Choroid plexus epithelial cell (primary cell): ENCODE results near the gene MFAP3.

ENCODE experiments used
- DNase-seq: peaks from one replicate; pipeline ENCODE4 v3.0.0-alpha.2; 2010; ENCODE audit warnings: low read depth
- H3K4me3 ChIP-seq: 2 replicates; pipeline ENCODE4 v1.5.1; 2011; ENCODE audit warnings: low read depth, mild to moderate bottlenecking, control low read depth, low read length, moderate library complexity
- TF ChIP-seq, protein P1 (sequence below): conservative IDR thresholded peaks from 2 replicates; pipeline ENCODE4 v1.5.1; 2011; ENCODE audit warnings: low read depth, mild to moderate bottlenecking, control low read depth, inconsistent platforms, low read length, moderate library complexity

MFAP3 gene

GRCh38 chr5:154077696-154078095 lies 38.9 kb downstream of the MFAP3 start:
- TF ChIP-seq, protein P1, sequence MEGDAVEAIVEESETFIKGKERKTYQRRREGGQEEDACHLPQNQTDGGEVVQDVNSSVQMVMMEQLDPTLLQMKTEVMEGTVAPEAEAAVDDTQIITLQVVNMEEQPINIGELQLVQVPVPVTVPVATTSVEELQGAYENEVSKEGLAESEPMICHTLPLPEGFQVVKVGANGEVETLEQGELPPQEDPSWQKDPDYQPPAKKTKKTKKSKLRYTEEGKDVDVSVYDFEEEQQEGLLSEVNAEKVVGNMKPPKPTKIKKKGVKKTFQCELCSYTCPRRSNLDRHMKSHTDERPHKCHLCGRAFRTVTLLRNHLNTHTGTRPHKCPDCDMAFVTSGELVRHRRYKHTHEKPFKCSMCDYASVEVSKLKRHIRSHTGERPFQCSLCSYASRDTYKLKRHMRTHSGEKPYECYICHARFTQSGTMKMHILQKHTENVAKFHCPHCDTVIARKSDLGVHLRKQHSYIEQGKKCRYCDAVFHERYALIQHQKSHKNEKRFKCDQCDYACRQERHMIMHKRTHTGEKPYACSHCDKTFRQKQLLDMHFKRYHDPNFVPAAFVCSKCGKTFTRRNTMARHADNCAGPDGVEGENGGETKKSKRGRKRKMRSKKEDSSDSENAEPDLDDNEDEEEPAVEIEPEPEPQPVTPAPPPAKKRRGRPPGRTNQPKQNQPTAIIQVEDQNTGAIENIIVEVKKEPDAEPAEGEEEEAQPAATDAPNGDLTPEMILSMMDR = no peak
- H3K4me3 ChIP-seq = no peak overlapping the region
- peak; percentile 48 for DNase-seq

GRCh38 chr5:154078272-154078671 lies 39.5 kb downstream of the MFAP3 start:
- H3K4me3 ChIP-seq = no peak overlapping the region
- no peak for DNase-seq
- TF ChIP-seq, protein P1 = no peak

- no peak overlapping the region for H3K4me3 ChIP-seq
- TF ChIP-seq, protein P1 = no peak
- no peak for DNase-seq
Measured at GRCh38 chr5:154081246-154081645, 42.5 kb downstream of the MFAP3 start.

DNA sequence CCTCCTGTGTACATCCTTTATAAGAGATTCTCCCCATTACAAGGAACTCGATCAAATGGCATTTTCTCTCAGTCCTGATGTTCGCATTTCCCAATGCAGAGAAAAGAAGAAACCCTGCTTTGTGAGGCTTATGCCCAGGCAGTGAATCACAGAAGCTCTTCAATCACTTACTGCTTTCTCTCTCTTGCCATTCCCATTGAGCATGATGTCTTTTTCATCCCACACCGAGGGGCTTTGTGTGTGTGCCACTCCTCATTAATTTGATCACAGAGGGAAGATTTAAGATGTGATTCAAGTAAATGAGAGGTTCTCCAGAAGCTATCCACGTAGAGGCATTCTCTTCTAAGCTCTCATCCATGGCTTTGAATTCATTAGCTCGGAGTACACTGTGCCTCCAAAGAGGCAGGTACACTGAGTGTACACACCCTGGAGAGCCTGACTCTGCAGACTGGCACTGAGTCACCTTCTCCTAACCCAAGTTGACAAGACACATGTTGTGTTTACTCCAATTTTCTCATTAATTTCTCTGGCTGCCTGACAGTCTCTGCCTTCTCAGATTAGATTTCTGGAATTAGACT lies 45.4 kb downstream of the MFAP3 start:
- no peak overlapping the region for H3K4me3 ChIP-seq
- DNase-seq = no peak
- TF ChIP-seq, protein P1 = no peak

- no peak overlapping the region for H3K4me3 ChIP-seq
- no peak for DNase-seq
- TF ChIP-seq, protein P1 = no peak
Measured at GRCh38 chr5:154086146-154086545, 47.4 kb downstream of the MFAP3 start.

- TF ChIP-seq, protein P1 = no peak
Measured at GRCh38 chr5:154086641-154087040, 47.9 kb downstream of the MFAP3 start.

GRCh38 chr5:154087260-154087659 lies 48.5 kb downstream of the MFAP3 start:
- TF ChIP-seq, protein P1 = no peak
- peak; percentile 87 for DNase-seq
- no peak overlapping the region for H3K4me3 ChIP-seq

More at GRCh38 chr5:154086641-154087040, 47.9 kb downstream of the MFAP3 start:
- H3K4me3 ChIP-seq = no peak overlapping the region
- DNase-seq = peak; percentile 8
